Pancreas (tissue), 10 donors: ENCODE data around the gene PIGP. TPM values are rescaled to one million over a fixed set of nuclear protein-coding genes. Genes with fewer than 3 reads are reported as not detected.

Experiments
- ATAC-seq, 4 donors: fragments of 200-7000 bp; cut with Tn5 transposase; one replicate each; pipeline versions ENCODE4 v1.8.0 to v1.9.1; 2020; ENCODE audit warnings: mild to moderate bottlenecking in 4 of 4, moderate library complexity in 4 of 4
- DNase-seq, 6 donors: peaks; one replicate each; pipeline ENCODE4 v3.0.0-alpha.2; 2020
- FAIRE-seq: peaks from 2 replicates; lab custom pipeline; 2012; peaks lifted over from hg19 to GRCh38; lab: Jason Lieb, UNC
- H3K27ac ChIP-seq, 4 donors: fragments of 200-600 bp; sonication (generic); 1 replicate in 3 of 4; 2 replicates in 1 of 4; pipeline versions ENCODE4 v1.5.0 to v1.8.0; 2020
- H3K27me3 ChIP-seq, 4 donors: fragments of 200-600 bp; one replicate each; pipeline ENCODE4 v1.8.0; 2021
- H3K36me3 ChIP-seq, 3 donors: fragments of 200-600 bp; sonication (generic) in 1 of 3; one replicate each; pipeline versions ENCODE4 v1.5.0 to v1.8.0; 2020 to 2021
- H3K4me1 ChIP-seq, 3 donors: fragments of 200-600 bp; one replicate each; pipeline ENCODE4 v1.8.0; 2021
- H3K4me3 ChIP-seq, 4 donors: fragments of 200-600 bp; sonication (generic) in 2 of 4; one replicate each; pipeline versions ENCODE4 v1.5.0 to v1.8.0; 2020 to 2021
- H3K9me3 ChIP-seq, 4 donors: fragments of 200-600 bp; one replicate each; pipeline ENCODE4 v1.8.0; 2021
- WGBS, 2 donors: extraction: QIAGEN DNeasy Blood & Tissue Kit; methylation state at CpG; one replicate each; pipeline ENCODE4 v1.1.7; 2013; 5-methylcytosine and 5-hydroxymethylcytosine counted together
- intact Hi-C, 3 donors: fragments of 100-400 bp; cut with DNase I; formaldehyde crosslinking; loops; one replicate each; pipeline versions ENCODE4 v1.11.1 to v1.14.2; 2022
- polyA plus RNA-seq, 2 donors: library from polyadenylated mRNA; stranded (reverse); fragments of 200-250 nt; gene quantifications; one replicate each; pipeline ENCODE4 v1.2.3, GENCODE V29; 2013
- total RNA-seq, 6 donors: library from RNA; stranded (reverse); fragmentation: NEBNext Ultra II Directional in 4 of 6; extraction: Animal tissue kit (Norgen Biotek cat#: 25700) in 4 of 6; gene quantifications; one replicate each; pipeline versions ENCODE4 v1.2.1 to v1.2.4, GENCODE V29; 2021 to 2023
- TF ChIP-seq, protein P1 (sequence below), 4 donors: fragments of 200-600 bp; sonication (generic) in 3 of 4; IDR thresholded peaks; one replicate each; pipeline versions ENCODE4 v1.5.0 to v1.8.0; 2021; ENCODE audit warnings: antibody characterized with exemption in 4 of 4
- donor health status: healthy with polysubstance abuse.
- donor health status: DM: no; HTN: no; CAD: no; lungs with moderate emphysema.
- donor health status: DM: no; HTN: no; CAD: no.
- donor health status: control.
- donor health status: control.
- donor health status: Bipolar disorder and iron deficiency.
- donor health status: DM: yes; HTN: yes; CAD: no.
- donor health status: DM: no; HTN: no; CAD: no.
- donor health status: DM: no; HTN: no; CAD: no.
- donor health status: DM: yes; HTN: yes; CAD: no.

Gene PIGP
- total and polyA plus RNA-seq, 8 donors = 14.8 to 29.3 (median 17.2) TPM

GRCh38 chr21:37073417-37074196, 736 bp upstream of the PIGP start:
- FAIRE-seq = no peak
- TF ChIP-seq, protein P1, sequence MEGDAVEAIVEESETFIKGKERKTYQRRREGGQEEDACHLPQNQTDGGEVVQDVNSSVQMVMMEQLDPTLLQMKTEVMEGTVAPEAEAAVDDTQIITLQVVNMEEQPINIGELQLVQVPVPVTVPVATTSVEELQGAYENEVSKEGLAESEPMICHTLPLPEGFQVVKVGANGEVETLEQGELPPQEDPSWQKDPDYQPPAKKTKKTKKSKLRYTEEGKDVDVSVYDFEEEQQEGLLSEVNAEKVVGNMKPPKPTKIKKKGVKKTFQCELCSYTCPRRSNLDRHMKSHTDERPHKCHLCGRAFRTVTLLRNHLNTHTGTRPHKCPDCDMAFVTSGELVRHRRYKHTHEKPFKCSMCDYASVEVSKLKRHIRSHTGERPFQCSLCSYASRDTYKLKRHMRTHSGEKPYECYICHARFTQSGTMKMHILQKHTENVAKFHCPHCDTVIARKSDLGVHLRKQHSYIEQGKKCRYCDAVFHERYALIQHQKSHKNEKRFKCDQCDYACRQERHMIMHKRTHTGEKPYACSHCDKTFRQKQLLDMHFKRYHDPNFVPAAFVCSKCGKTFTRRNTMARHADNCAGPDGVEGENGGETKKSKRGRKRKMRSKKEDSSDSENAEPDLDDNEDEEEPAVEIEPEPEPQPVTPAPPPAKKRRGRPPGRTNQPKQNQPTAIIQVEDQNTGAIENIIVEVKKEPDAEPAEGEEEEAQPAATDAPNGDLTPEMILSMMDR (IDR thresholded peaks at IDR 0.05) = no peak

DNA sequence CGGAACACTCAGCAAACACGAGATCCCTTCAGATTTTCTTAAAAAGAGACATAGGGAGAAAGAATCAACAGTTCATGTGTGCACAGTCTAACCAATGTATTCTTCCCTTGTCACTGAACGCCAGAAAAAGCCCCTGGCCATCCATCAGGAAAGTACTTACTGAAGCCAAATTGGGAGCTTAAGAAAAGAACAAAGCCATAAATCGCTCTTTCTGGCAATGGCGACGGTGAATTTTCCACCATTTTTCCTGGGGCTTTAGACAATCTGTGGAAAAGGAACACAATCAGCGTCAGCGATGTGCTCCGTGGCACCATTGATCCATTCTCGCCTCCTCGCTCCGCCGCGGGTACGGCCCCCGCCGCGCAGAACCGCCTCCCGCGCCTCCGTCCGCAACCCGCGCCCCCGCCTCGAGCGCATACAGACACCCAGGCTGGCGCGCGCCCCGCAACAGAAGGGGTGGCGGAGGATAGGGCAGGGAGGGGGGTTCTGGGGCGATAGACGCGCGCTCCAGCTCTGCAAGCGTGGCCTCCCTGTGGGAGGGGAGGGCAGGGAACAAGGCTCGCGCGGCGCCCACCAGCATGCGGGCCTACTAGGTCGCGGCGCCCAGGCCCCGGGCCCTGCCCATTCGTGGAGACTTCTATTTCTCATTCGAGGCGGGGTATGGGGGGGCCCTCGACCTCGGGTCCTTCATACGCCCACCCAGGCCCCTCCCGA, 440 bp downstream of the PIGP start:
- peaks cover 0 to 8% (median 5%) of the 10 kb centered on the region in 3 donors for H3K4me1 ChIP-seq
- DNase-seq (peak in 5 of 6 donors; percentile 21 to 85 (median 82)), FAIRE-seq (no peak), ATAC-seq (peak; percentile 55 to 72 (median 68))
- peak overlapping the region; percentile 51 to 90 (median 85) for H3K4me3 ChIP-seq
- peak overlapping the region; percentile 97 to 99 (median 98) for H3K27ac ChIP-seq
- no peaks in the 10 kb centered on the region for H3K27me3 ChIP-seq
- intact Hi-C loops = no loop called here
- no peaks in the 10 kb centered on the region for H3K36me3 ChIP-seq
- 0% methylated on average over 32 to 54 of the region's 54 CpGs for WGBS, 2 donors
- TF ChIP-seq, protein P1 (IDR thresholded peaks at IDR 0.05) = no peak
- H3K9me3 ChIP-seq = no peaks in the 10 kb centered on the region

More at GRCh38 chr21:37073417-37074196, 736 bp upstream of the PIGP start:
- 0% methylated on average over 61 to 70 of the region's 70 CpGs for WGBS, 2 donors
- peak overlapping the region; percentile 79 to 90 (median 85) for H3K4me3 ChIP-seq
- DNase-seq (peak; percentile 49 to 89 (median 74)), ATAC-seq (peak; percentile 18 to 54 (median 48))
- H3K4me1 ChIP-seq = peaks cover 0 to 8% (median 5%) of the 10 kb centered on the region in 3 donors
- no peaks in the 10 kb centered on the region for H3K9me3 ChIP-seq
- peak overlapping the region; percentile 97 to 99 (median 98) for H3K27ac ChIP-seq
- intact Hi-C loops = no loop called here
- H3K36me3 ChIP-seq = no peaks in the 10 kb centered on the region
- H3K27me3 ChIP-seq = no peaks in the 10 kb centered on the region

- H3K27me3 ChIP-seq = no peaks in the 10 kb centered on the region
- DNase-seq = peak in 4 of 6 donors; percentile 51 to 58 (median 54)
- peaks cover 0 to 8% (median 5%) of the 10 kb centered on the region in 3 donors for H3K4me1 ChIP-seq
- no peak for FAIRE-seq
- peak overlapping the region; percentile 51 to 90 (median 85) for H3K4me3 ChIP-seq
- H3K36me3 ChIP-seq = no peaks in the 10 kb centered on the region
- H3K9me3 ChIP-seq = no peaks in the 10 kb centered on the region
- TF ChIP-seq, protein P1 (IDR thresholded peaks at IDR 0.05) = no peak
- intact Hi-C loops = no loop called here
- H3K27ac ChIP-seq = peak overlapping the region; percentile 97 to 99 (median 98)
- 10 to 13% methylated on average over 12 of the region's 12 CpGs for WGBS, 2 donors
- peak; percentile 5 to 16 (median 14) for ATAC-seq
Measured at GRCh38 chr21:37071561-37072273, 1.2 kb downstream of the PIGP start.

GRCh38 chr21:37065561-37066177, 7.2 kb downstream of the PIGP start:
- Histone ChIP-seq H3K27me3 (no peaks in the 10 kb centered on the region), H3K4me3 (no peak overlapping the region), H3K4me1 (no peaks in the 10 kb centered on the region), H3K27ac (no peak overlapping the region), H3K9me3 (no peaks in the 10 kb centered on the region), H3K36me3 (no peaks in the 10 kb centered on the region)
- FAIRE-seq (no peak), DNase-seq (no peak), ATAC-seq (no peak)
- 94 to 97% methylated on average over 9 of the region's 9 CpGs for WGBS, 2 donors
- intact Hi-C loops = no loop called here
- TF ChIP-seq, protein P1 (IDR thresholded peaks at IDR 0.05) = no peak
